K562 (cell line): Measurements from ENCODE around the gene EZH2. TPM values are rescaled to one million over a fixed set of nuclear protein-coding genes. Genes with fewer than 3 reads are reported as not detected.
A peak's percentile ranks its signal among the peaks of the same experiment; 100 is the strongest.

Experiments used
- ATF6 ChIP-seq: sonication (generic); formaldehyde crosslinking; IDR thresholded peaks from 2 replicates; pipeline ENCODE4 v1.4.0; 2020; ENCODE audit warnings: mild to moderate bottlenecking, missing genetic modification reagents
- BACH1 ChIP-seq: fragments of 200-800 bp; sonication (Bioruptor generic); IDR thresholded peaks from 2 replicates; pipeline ENCODE4 v1.6.1; 2016; ENCODE audit warnings: missing genetic modification characterization, missing compliant biosample characterization
- FOXA3 ChIP-seq, 2 experiments: fragments of 450-650 bp in 1 of 2; sonication (generic) in 1 of 2; formaldehyde crosslinking; IDR thresholded peaks in 1 of 2; conservative IDR thresholded peaks in 1 of 2; 2 replicates each; pipeline versions ENCODE4 v1.4.0 to v1.8.0; 2020 to 2022; ENCODE audit warnings: mild to moderate bottlenecking in 2 of 2, missing genetic modification reagents in 1 of 2
- GTF2F1 ChIP-seq: IDR thresholded peaks from 2 replicates; pipeline ENCODE4 v1.6.1; 2011; ENCODE audit warnings: low read depth, low read length, improper control_type of control experiment
- HNRNPL ChIP-seq: fragments of 200-400 bp; formaldehyde crosslinking; IDR thresholded peaks from 2 replicates; pipeline ENCODE4 v1.6.1; 2017; ENCODE audit warnings: low read depth, mild to moderate bottlenecking, low read length
- ILF3 ChIP-seq: fragments of 450-650 bp; IDR thresholded peaks from 2 replicates; pipeline ENCODE4 v1.6.1; 2018; ENCODE audit warnings: antibody characterized with exemption, mild to moderate bottlenecking, moderate library complexity, borderline replicate concordance
- L3MBTL2 ChIP-seq: fragments of 450-650 bp; IDR thresholded peaks from 2 replicates; pipeline ENCODE4 v1.6.1; 2016; ENCODE audit warnings: mild to moderate bottlenecking, moderate library complexity
- MCM3 ChIP-seq: fragments of 450-650 bp; IDR thresholded peaks from 2 replicates; pipeline ENCODE4 v1.6.1; 2016
- MTA3 ChIP-seq: fragments of 450-650 bp; formaldehyde crosslinking; IDR thresholded peaks from 2 replicates; pipeline ENCODE4 v1.6.1; 2017; ENCODE audit warnings: mild to moderate bottlenecking, borderline replicate concordance
- MYBL2 ChIP-seq, 2 experiments: fragments of 450-650 bp in 1 of 2; sonication (generic) in 1 of 2; formaldehyde crosslinking in 1 of 2; IDR thresholded peaks; 2 replicates each; pipeline versions ENCODE4 v1.6.1 to v1.8.1; 2017 to 2022; ENCODE audit warnings: borderline replicate concordance in 1 of 2, inconsistent platforms in 1 of 2, low read depth in 1 of 2, mild to moderate bottlenecking in 1 of 2, missing genetic modification reagents in 1 of 2, moderate library complexity in 1 of 2
- NR2F6 ChIP-seq: fragments of 450-650 bp; formaldehyde crosslinking; IDR thresholded peaks from 2 replicates; pipeline ENCODE4 v1.4.0; 2020; ENCODE audit warnings: mild to moderate bottlenecking
- POLR2AphosphoS2 ChIP-seq: IDR thresholded peaks from 2 replicates; pipeline ENCODE4 v1.6.1; 2012; ENCODE audit warnings: low read length, improper control_type of control experiment
- PRMT5 ChIP-seq: sonication (generic); formaldehyde crosslinking; IDR thresholded peaks from 2 replicates; pipeline ENCODE4 v1.5.0; 2020; ENCODE audit warnings: missing genetic modification reagents
- RAD51 ChIP-seq: fragments of 450-650 bp; IDR thresholded peaks from 2 replicates; pipeline ENCODE4 v1.7.1; 2016; ENCODE audit warnings: low read depth, mild to moderate bottlenecking, borderline replicate concordance
- RBFOX2 ChIP-seq: fragments of 200-400 bp; formaldehyde crosslinking; IDR thresholded peaks from 2 replicates; pipeline ENCODE4 v1.6.1; 2017; ENCODE audit warnings: low read depth, mild to moderate bottlenecking, low read length, moderate library complexity
- RFX7 ChIP-seq: fragments of 250-450 bp; sonication (Bioruptor Pico); IDR thresholded peaks from 2 replicates; pipeline ENCODE4 v1.5.1; 2021; ENCODE audit warnings: mild to moderate bottlenecking
- TAF15 ChIP-seq: fragments of 200-400 bp; formaldehyde crosslinking; IDR thresholded peaks from 2 replicates; pipeline ENCODE4 v1.6.1; 2017; ENCODE audit warnings: mild to moderate bottlenecking, low read depth, low read length, moderate library complexity
- XRCC5 ChIP-seq: fragments of 200-400 bp; formaldehyde crosslinking; IDR thresholded peaks from 2 replicates; pipeline ENCODE4 v1.6.1; 2017; ENCODE audit warnings: low read depth, mild to moderate bottlenecking, low read length
- ZBED1 ChIP-seq: IDR thresholded peaks from 2 replicates; pipeline ENCODE4 v1.6.1; 2014
- ZBTB7A ChIP-seq: IDR thresholded peaks from 2 replicates; pipeline ENCODE4 v1.6.1; 2011; ENCODE audit warnings: low read depth, mild to moderate bottlenecking, low read length, moderate library complexity, borderline replicate concordance; ENCODE audit not compliant: control insufficient read depth
- ZC3H8 ChIP-seq: fragments of 450-650 bp; IDR thresholded peaks from 2 replicates; pipeline ENCODE4 v1.6.1; 2017
- ZNF253 ChIP-seq: fragments of 250-450 bp; sonication (Bioruptor Pico); conservative IDR thresholded peaks from 2 replicates; pipeline ENCODE4 v1.6.1; 2021; ENCODE audit warnings: mild to moderate bottlenecking
- ZNF282 ChIP-seq: sonication (generic); formaldehyde crosslinking; IDR thresholded peaks from 2 replicates; pipeline ENCODE4 v1.8.1; 2023; ENCODE audit warnings: missing genetic modification reagents
- ZNF354B ChIP-seq: fragments of 250-450 bp; sonication (Bioruptor Pico); IDR thresholded peaks from 2 replicates; pipeline ENCODE4 v1.4.0; 2020
- ZNF445 ChIP-seq: fragments of 250-450 bp; sonication (Bioruptor Pico); IDR thresholded peaks from 2 replicates; pipeline ENCODE4 v1.4.0; 2020; ENCODE audit warnings: low read depth, mild to moderate bottlenecking, moderate library complexity
- ZNF696 ChIP-seq: fragments of 250-450 bp; sonication (Bioruptor Pico); conservative IDR thresholded peaks from 2 replicates; pipeline ENCODE4 v1.4.0; 2020; ENCODE audit warnings: mild to moderate bottlenecking, moderate library complexity
- polyA plus RNA-seq, 8 experiments: library from polyadenylated mRNA; depleted of rRNA in 4 of 8; stranded (reverse) in 5 of 8; unstranded in 3 of 8; fragments of >200 nt; fragmentation: Nextera tagmentation in 2 of 8; fragmentation: Illumina TruSeq in 1 of 8; extraction: Ambion mirVana in 2 of 8; extraction: Trizol in 1 of 8; gene quantifications; 2 replicates each; pipeline versions ENCODE4 v1.2.1 to v1.2.3, GENCODE V29; 2011 to 2014; ENCODE audit warnings: inconsistent platforms in 1 of 8, missing spikeins in 1 of 8
- total RNA-seq, 7 experiments: library from RNA; depleted of rRNA in 6 of 7; stranded (reverse); fragments of >200 nt in 6 of 7; fragmentation: Illumina TruSeq in 2 of 7; extraction: Trizol in 2 of 7; gene quantifications; 2 replicates each; pipeline versions ENCODE4 v1.2.1 to v1.2.3, GENCODE V29; 2011 to 2021; ENCODE audit warnings: low replicate concordance in 1 of 7
- TF ChIP-seq, protein P1 (sequence below): sonication (generic); formaldehyde crosslinking; IDR thresholded peaks from 2 replicates; pipeline ENCODE4 v1.8.1; 2023; ENCODE audit warnings: mild to moderate bottlenecking, missing genetic modification reagents

The EZH2 gene
- total and polyA plus RNA-seq, 9 of the 15 experiments (the other 6 are each of a cell fraction or from before 2014, with no cell fraction given) = 48.7 to 175 (median 98.6) TPM

DNA sequence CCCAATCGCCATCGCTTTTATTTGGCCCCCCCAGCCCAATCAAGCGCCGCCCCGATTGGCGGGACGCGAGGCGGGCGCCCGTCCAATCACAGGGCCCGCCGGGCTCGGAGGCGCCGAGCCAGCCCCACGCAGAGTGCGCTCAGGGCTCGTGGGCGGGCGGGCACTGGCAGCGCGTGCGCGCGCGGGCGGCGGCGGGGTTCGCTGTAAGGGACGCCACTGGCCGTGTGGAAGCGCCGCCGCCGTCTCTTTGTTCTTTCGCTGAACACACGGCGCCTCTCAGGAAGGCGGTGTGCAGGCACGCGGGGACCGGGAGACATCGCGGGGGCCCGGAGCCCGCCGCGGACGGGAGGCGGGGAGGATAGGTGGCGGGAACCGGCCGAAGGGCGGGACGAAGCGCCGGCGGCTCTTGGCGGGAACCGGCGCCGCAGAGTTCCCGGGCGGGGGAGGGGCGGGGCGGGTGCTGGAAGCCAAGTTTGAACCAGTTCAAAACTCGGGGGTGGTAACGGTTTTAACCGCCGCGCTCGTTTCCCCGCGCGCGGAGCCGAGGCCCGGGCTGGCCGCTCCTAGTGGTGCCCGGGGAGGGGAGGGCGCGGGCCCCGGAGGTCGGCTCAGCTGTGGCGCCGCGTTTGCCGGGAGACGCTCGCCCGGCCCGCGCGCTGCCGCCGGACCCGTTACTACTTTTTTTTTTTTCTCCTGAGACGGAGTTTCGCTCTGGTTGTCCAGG, 370 bp upstream of the EZH2 start (continued):
- TF ChIP-seq NR2F6 (CRISPR knock-in tag) (no peak), L3MBTL2 (peak; percentile 99), RAD51 (no peak), ZC3H8 (no peak), ZNF282 (CRISPR knock-in tag) (peak; percentile 98), FOXA3 (CRISPR knock-in tag; conservative IDR thresholded peaks at IDR 0.05 in 1 of 2, IDR thresholded peaks at IDR 0.05 in 1 of 2) (no peak), ZNF253 (no peak), ZNF354B (no peak), MTA3 (peak; percentile 97), HNRNPL (peak; percentile 85), ZBED1 (no peak), ILF3 (0 out of 2 replicates have a peak, but pooled peaks have one; percentile 40), BACH1 (tag) (no peak), ZBTB7A (peak; percentile 65; the same call in 1 of the 2 replicates), ATF6 (CRISPR knock-in tag) (peak; percentile 98), GTF2F1 (peak; percentile 89; the same call in 1 of the 2 replicates), XRCC5 (0 out of 2 replicates have a peak, but pooled peaks have one; percentile 23), MYBL2 (IDR thresholded peaks at IDR 0.05; ENCODE audit: low read depth) (peak; percentile 100), MYBL2 (CRISPR knock-in tag; IDR thresholded peaks at IDR 0.05; ENCODE audit: borderline replicate concordance) (peak; percentile 99), TAF15 (no peak), RFX7 (no peak), ZNF445 (CRISPR knock-in tag) (no peak), ZNF696 (no peak), PRMT5 (CRISPR knock-in tag) (no peak), MCM3 (no peak), POLR2AphosphoS2 (no peak), RBFOX2 (peak; percentile 91)
- TF ChIP-seq, protein P1, sequence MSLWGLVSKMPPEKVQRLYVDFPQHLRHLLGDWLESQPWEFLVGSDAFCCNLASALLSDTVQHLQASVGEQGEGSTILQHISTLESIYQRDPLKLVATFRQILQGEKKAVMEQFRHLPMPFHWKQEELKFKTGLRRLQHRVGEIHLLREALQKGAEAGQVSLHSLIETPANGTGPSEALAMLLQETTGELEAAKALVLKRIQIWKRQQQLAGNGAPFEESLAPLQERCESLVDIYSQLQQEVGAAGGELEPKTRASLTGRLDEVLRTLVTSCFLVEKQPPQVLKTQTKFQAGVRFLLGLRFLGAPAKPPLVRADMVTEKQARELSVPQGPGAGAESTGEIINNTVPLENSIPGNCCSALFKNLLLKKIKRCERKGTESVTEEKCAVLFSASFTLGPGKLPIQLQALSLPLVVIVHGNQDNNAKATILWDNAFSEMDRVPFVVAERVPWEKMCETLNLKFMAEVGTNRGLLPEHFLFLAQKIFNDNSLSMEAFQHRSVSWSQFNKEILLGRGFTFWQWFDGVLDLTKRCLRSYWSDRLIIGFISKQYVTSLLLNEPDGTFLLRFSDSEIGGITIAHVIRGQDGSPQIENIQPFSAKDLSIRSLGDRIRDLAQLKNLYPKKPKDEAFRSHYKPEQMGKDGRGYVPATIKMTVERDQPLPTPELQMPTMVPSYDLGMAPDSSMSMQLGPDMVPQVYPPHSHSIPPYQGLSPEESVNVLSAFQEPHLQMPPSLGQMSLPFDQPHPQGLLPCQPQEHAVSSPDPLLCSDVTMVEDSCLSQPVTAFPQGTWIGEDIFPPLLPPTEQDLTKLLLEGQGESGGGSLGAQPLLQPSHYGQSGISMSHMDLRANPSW (CRISPR knock-in tag) = no peak
